Astrocyte (in vitro differentiated cells and primary cell): ENCODE data around the gene METTL16. TPM values are rescaled to one million over a fixed set of nuclear protein-coding genes. Genes with fewer than 3 reads are reported as not detected.

Source experiments
- DNase-seq: peaks from one replicate; pipeline ENCODE4 v3.0.0-alpha.2; 2010; ENCODE audit warnings: low read depth
- FAIRE-seq: peaks from 2 replicates; lab custom pipeline; 2011; peaks lifted over from hg19 to GRCh38; lab: Jason Lieb, UNC
- H2AFZ ChIP-seq: 2 replicates; pipeline ENCODE4 v1.6.0; 2012; ENCODE audit warnings: low read depth, low read length, inconsistent platforms
- H3K27ac ChIP-seq: 2 replicates; pipeline ENCODE4 v1.5.1; 2011; ENCODE audit warnings: low read depth, low read length, inconsistent platforms
- H3K27me3 ChIP-seq: 2 replicates; pipeline ENCODE4 v1.6.0; 2011; ENCODE audit warnings: low read length, inconsistent platforms; ENCODE audit not compliant: insufficient read depth
- H3K36me3 ChIP-seq: 2 replicates; pipeline ENCODE4 v1.5.1; 2011; ENCODE audit warnings: low read length, inconsistent platforms; ENCODE audit not compliant: insufficient read depth
- H3K4me1 ChIP-seq: 2 replicates; pipeline ENCODE4 v1.5.1; 2011; ENCODE audit warnings: low read length, inconsistent platforms; ENCODE audit not compliant: insufficient read depth
- H3K4me2 ChIP-seq: 2 replicates; pipeline ENCODE4 v1.6.0; 2012; ENCODE audit warnings: low read length, inconsistent platforms
- H3K4me3 ChIP-seq: 2 replicates; pipeline ENCODE4 v1.5.1; 2011; ENCODE audit warnings: low read depth, mild to moderate bottlenecking, low read length, inconsistent platforms; ENCODE audit not compliant: insufficient read depth
- H3K79me2 ChIP-seq: 2 replicates; pipeline ENCODE4 v1.6.0; 2012; ENCODE audit warnings: mild to moderate bottlenecking, low read length, inconsistent platforms; ENCODE audit not compliant: insufficient read depth
- H3K9ac ChIP-seq: 2 replicates; pipeline ENCODE4 v1.6.0; 2012; ENCODE audit warnings: mild to moderate bottlenecking, low read length, inconsistent platforms
- H3K9me3 ChIP-seq: 2 replicates; pipeline ENCODE4 v1.5.1; 2012; ENCODE audit warnings: low read depth, mild to moderate bottlenecking, low read length, inconsistent platforms; ENCODE audit not compliant: insufficient read depth
- H4K20me1 ChIP-seq: 2 replicates; pipeline ENCODE4 v1.6.0; 2012; ENCODE audit warnings: low read length, inconsistent platforms; ENCODE audit not compliant: insufficient read depth
- H3K27ac Mint-ChIP-seq: one replicate; pipeline ENCODE4 v1.8.0; 2021; ENCODE audit warnings: mild to moderate bottlenecking, mixed read lengths; ENCODE audit not compliant: unreplicated experiment
- H3K27me3 Mint-ChIP-seq: one replicate; pipeline ENCODE4 v1.8.0; 2021; ENCODE audit warnings: low read depth, mixed read lengths; ENCODE audit not compliant: unreplicated experiment
- H3K36me3 Mint-ChIP-seq: one replicate; pipeline ENCODE4 v1.8.0; 2021; ENCODE audit warnings: low read depth, mixed read lengths; ENCODE audit not compliant: unreplicated experiment
- H3K4me1 Mint-ChIP-seq: one replicate; pipeline ENCODE4 v1.8.0; 2021; ENCODE audit warnings: low read depth, mixed read lengths; ENCODE audit not compliant: unreplicated experiment
- H3K4me3 Mint-ChIP-seq: one replicate; pipeline ENCODE4 v1.8.0; 2021; ENCODE audit warnings: mild to moderate bottlenecking, moderate library complexity, mixed read lengths; ENCODE audit not compliant: unreplicated experiment
- H3K9me3 Mint-ChIP-seq: one replicate; pipeline ENCODE4 v1.8.0; 2021; ENCODE audit warnings: mild to moderate bottlenecking, mixed read lengths; ENCODE audit not compliant: unreplicated experiment
- EZH2 ChIP-seq: IDR thresholded peaks from 2 replicates; pipeline ENCODE4 v1.6.1; 2012; ENCODE audit warnings: mild to moderate bottlenecking, low read length, inconsistent platforms; ENCODE audit not compliant: insufficient read depth
- total RNA-seq: library from RNA; stranded (reverse); gene quantifications from 2 replicates; pipeline ENCODE4 v1.2.1, GENCODE V29; 2021
- TF ChIP-seq, protein P1 (sequence below): IDR thresholded peaks from 2 replicates; pipeline ENCODE4 v1.5.1; 2011; ENCODE audit warnings: low read depth, mild to moderate bottlenecking, inconsistent platforms, low read length, moderate library complexity; ENCODE audit not compliant: insufficient read depth

Gene METTL16
- total RNA-seq, 1 donor from 2014 or later = 28.4 TPM

DNA sequence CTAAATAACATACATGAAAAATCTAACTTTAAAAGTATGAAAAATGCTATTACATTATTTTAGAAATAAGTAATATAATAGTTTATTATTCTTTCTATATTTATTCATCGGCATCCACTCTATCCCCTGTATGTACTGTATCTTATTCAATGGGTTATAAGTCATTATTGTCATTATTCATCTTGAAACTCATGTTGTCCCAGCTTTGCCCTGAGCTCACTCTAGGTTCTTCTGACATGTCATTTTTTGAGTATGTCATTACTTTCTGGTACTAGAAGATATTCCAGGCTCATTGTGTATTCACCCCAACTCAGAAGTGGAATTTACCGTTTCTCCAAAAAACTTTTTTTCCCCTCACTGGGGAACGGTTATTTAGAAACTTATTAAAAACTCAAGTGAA, 57.8 kb downstream of the METTL16 start:
- Mint-ChIP-seq H3K4me3 (no peak overlapping the region), H3K4me1 (no peaks in the 10 kb centered on the region), H3K27me3 (no peaks in the 10 kb centered on the region), H3K9me3 (no peaks in the 10 kb centered on the region), H3K27ac (no peak overlapping the region), H3K36me3 (peaks cover 6% of the 10 kb centered on the region)
- Histone ChIP-seq H3K4me1 (peaks cover under 1% of the 10 kb centered on the region), H3K4me3 (no peak overlapping the region), H3K4me2 (no peak overlapping the region), H4K20me1 (peaks cover 17% of the 10 kb centered on the region), H2AFZ (no peak overlapping the region), H3K27ac (no peak overlapping the region), H3K79me2 (no peaks in the 10 kb centered on the region), H3K9ac (no peak overlapping the region), H3K27me3 (no peaks in the 10 kb centered on the region), H3K36me3 (no peaks in the 10 kb centered on the region), H3K9me3 (no peaks in the 10 kb centered on the region)
- TF ChIP-seq EZH2 = no peak
- FAIRE-seq = no peak
- no peak for DNase-seq

DNA sequence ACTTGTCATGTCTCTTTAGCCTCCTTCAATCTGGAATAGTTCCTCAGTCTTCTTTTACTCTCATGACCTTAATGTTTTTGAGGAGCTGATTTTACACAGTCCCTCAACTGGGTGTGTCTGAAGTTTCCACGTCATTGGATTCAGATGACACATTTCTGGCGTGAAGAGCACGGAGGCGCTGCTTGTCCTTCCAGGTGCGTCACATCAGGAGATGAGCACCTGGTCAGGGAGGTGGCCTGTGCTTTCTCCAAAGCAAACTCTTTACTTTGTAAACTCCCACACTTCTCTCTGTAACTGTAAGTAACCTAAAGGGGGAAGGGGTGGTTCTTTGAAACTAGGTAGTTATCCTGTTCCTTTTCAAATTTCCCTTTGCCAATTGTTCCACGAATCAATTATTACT, 58.4 kb downstream of the METTL16 start:
- Histone ChIP-seq H2AFZ (no peak overlapping the region), H3K4me2 (no peak overlapping the region), H3K4me1 (no peaks in the 10 kb centered on the region), H3K27ac (no peak overlapping the region), H3K27me3 (no peaks in the 10 kb centered on the region), H3K4me3 (no peak overlapping the region), H3K79me2 (no peaks in the 10 kb centered on the region), H4K20me1 (peaks cover 12% of the 10 kb centered on the region), H3K36me3 (no peaks in the 10 kb centered on the region), H3K9ac (no peak overlapping the region), H3K9me3 (no peaks in the 10 kb centered on the region)
- TF ChIP-seq EZH2 = no peak
- TF ChIP-seq, protein P1, sequence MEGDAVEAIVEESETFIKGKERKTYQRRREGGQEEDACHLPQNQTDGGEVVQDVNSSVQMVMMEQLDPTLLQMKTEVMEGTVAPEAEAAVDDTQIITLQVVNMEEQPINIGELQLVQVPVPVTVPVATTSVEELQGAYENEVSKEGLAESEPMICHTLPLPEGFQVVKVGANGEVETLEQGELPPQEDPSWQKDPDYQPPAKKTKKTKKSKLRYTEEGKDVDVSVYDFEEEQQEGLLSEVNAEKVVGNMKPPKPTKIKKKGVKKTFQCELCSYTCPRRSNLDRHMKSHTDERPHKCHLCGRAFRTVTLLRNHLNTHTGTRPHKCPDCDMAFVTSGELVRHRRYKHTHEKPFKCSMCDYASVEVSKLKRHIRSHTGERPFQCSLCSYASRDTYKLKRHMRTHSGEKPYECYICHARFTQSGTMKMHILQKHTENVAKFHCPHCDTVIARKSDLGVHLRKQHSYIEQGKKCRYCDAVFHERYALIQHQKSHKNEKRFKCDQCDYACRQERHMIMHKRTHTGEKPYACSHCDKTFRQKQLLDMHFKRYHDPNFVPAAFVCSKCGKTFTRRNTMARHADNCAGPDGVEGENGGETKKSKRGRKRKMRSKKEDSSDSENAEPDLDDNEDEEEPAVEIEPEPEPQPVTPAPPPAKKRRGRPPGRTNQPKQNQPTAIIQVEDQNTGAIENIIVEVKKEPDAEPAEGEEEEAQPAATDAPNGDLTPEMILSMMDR = no peak
- DNase-seq (no peak), FAIRE-seq (no peak)
- Mint-ChIP-seq H3K4me3 (no peak overlapping the region), H3K27ac (no peak overlapping the region), H3K27me3 (no peaks in the 10 kb centered on the region), H3K4me1 (no peaks in the 10 kb centered on the region), H3K36me3 (peaks cover 6% of the 10 kb centered on the region), H3K9me3 (no peaks in the 10 kb centered on the region)

DNA sequence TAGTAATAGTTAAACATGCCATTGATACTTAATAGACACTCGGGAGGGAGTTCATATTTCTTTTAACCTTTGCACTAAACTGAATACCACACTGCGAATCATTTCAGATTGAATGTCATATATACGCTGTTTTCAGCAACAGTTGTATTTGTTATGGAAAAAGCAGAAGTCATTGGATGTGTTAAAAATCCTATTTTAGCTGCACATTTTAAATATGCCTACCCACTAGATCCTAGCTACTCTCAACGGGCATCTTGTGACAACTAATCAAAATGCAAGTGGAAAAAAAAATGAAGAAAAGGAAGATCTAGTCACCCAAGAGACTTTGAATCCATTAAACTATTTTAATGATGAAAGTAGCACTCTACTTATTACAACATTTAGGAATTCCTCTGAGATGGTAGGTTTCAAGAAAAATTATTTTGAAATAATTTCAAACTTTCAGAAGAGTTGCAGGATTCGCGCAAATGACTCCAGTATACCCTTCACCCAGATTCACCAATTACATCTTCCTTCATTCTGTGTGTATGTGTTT, 59.4 kb downstream of the METTL16 start:
- DNase-seq = no peak
- H3K4me3 ChIP-seq = no peak overlapping the region
- Mint-ChIP-seq H3K27me3 (no peaks in the 10 kb centered on the region), H3K36me3 (peaks cover 6% of the 10 kb centered on the region), H3K4me3 (no peak overlapping the region), H3K27ac (no peak overlapping the region), H3K9me3 (no peaks in the 10 kb centered on the region), H3K4me1 (no peaks in the 10 kb centered on the region)
- TF ChIP-seq, protein P1 = no peak
- no peak for TF ChIP-seq EZH2
- H2AFZ ChIP-seq = no peak overlapping the region
- no peak overlapping the region for H3K9ac ChIP-seq
- H3K9me3 ChIP-seq = no peaks in the 10 kb centered on the region
- H3K79me2 ChIP-seq = no peaks in the 10 kb centered on the region
- H4K20me1 ChIP-seq = peaks cover 6% of the 10 kb centered on the region
- no peak overlapping the region for H3K27ac ChIP-seq
- H3K27me3 ChIP-seq = no peaks in the 10 kb centered on the region
- no peaks in the 10 kb centered on the region for H3K4me1 ChIP-seq
- no peak overlapping the region for H3K4me2 ChIP-seq
- no peak for FAIRE-seq
- H3K36me3 ChIP-seq = no peaks in the 10 kb centered on the region
